ENCODE data around the gene NRP1. TPM values are rescaled to one million over a fixed set of nuclear protein-coding genes. Genes with fewer than 3 reads are reported as not detected.

Gene NRP1
- total RNA-seq, 2 experiments from 2014 or later, result 0.06 TPM; not detected in 1

GRCh38 chr10:33228426-33228825 lies 106.0 kb downstream of the NRP1 start:
- Mint-ChIP-seq H3K27ac (no peak overlapping the region), H3K9me3 (no peaks in the 10 kb centered on the region), H3K4me1 (ENCODE audit: low read depth) (no peaks in the 10 kb centered on the region), H3K4me3 (no peak overlapping the region), H3K27me3 (no peaks in the 10 kb centered on the region), H3K36me3 (ENCODE audit: low read depth) (no peaks in the 10 kb centered on the region)
- H3K36me3 ChIP-seq (ENCODE audit: insufficient read depth, low read length), result no peaks in the 10 kb centered on the region
- H3K27ac ChIP-seq (ENCODE audit: low read depth in 1 of 2, low read length in 2 of 2), result no peak overlapping the region
- ChIA-PET POLR2A (no interaction called here), CTCF (no interaction called here)
- no peak for TF ChIP-seq CTCF (IDR thresholded peaks at IDR 0.05)
- no peak for ATAC-seq (ENCODE audit: poor library complexity)
- H3K4me1 ChIP-seq (ENCODE audit: insufficient read depth, low read length), result no peaks in the 10 kb centered on the region
- peaks cover 0 to 3% of the 10 kb centered on the region in 2 experiments for H3K27me3 ChIP-seq (ENCODE audit: control insufficient read depth in 1 of 2, insufficient read depth in 2 of 2, low read length in 2 of 2)
- no peak for DNase-seq
- no peaks in the 10 kb centered on the region for H3K9me3 ChIP-seq (ENCODE audit: control insufficient read depth in 1 of 2, insufficient read depth in 1 of 2, low read length in 2 of 2)
- intact Hi-C loops (cut with DNase I, micrococcal nuclease), result no loop called here
- H3K4me3 ChIP-seq (ENCODE audit: low read length), result no peak overlapping the region

GRCh38 chr10:33227489-33227888 lies 107.0 kb downstream of the NRP1 start:
- Histone ChIP-seq H3K9me3 (ENCODE audit: control insufficient read depth in 1 of 2, insufficient read depth in 1 of 2, low read length in 2 of 2) (no peaks in the 10 kb centered on the region), H3K27ac (ENCODE audit: low read depth in 1 of 2, low read length in 2 of 2) (no peak overlapping the region), H3K36me3 (ENCODE audit: insufficient read depth, low read length) (no peaks in the 10 kb centered on the region), H3K4me3 (ENCODE audit: low read length) (no peak overlapping the region), H3K27me3 (ENCODE audit: control insufficient read depth in 1 of 2, insufficient read depth in 2 of 2, low read length in 2 of 2) (peaks cover 0 to 3% of the 10 kb centered on the region in 2 experiments), H3K4me1 (ENCODE audit: insufficient read depth, low read length) (no peaks in the 10 kb centered on the region)
- H3K27ac Mint-ChIP-seq, result no peak overlapping the region
- POLR2A ChIA-PET, result no interaction called here
- H3K36me3 Mint-ChIP-seq (ENCODE audit: low read depth), result no peaks in the 10 kb centered on the region
- TF ChIP-seq CTCF (IDR thresholded peaks at IDR 0.05), result no peak
- H3K27me3 Mint-ChIP-seq, result no peaks in the 10 kb centered on the region
- no peaks in the 10 kb centered on the region for H3K9me3 Mint-ChIP-seq
- CTCF ChIA-PET, result no interaction called here
- intact Hi-C loops (cut with DNase I, micrococcal nuclease), result no loop called here
- DNase-seq (no peak), ATAC-seq (ENCODE audit: poor library complexity) (no peak)
- H3K4me1 Mint-ChIP-seq (ENCODE audit: low read depth), result no peaks in the 10 kb centered on the region
- H3K4me3 Mint-ChIP-seq, result no peak overlapping the region

- no peaks in the 10 kb centered on the region for H3K9me3 ChIP-seq (ENCODE audit: control insufficient read depth in 1 of 2, insufficient read depth in 1 of 2, low read length in 2 of 2)
- intact Hi-C loops (cut with DNase I, micrococcal nuclease), result no loop called here
- CTCF ChIA-PET, result no interaction called here
- Mint-ChIP-seq H3K27me3 (no peaks in the 10 kb centered on the region), H3K36me3 (ENCODE audit: low read depth) (no peaks in the 10 kb centered on the region), H3K4me1 (ENCODE audit: low read depth) (no peaks in the 10 kb centered on the region), H3K27ac (no peak overlapping the region), H3K9me3 (no peaks in the 10 kb centered on the region), H3K4me3 (no peak overlapping the region)
- no peak overlapping the region for H3K27ac ChIP-seq (ENCODE audit: low read depth in 1 of 2, low read length in 2 of 2)
- H3K4me1 ChIP-seq (ENCODE audit: insufficient read depth, low read length), result no peaks in the 10 kb centered on the region
- no peak for TF ChIP-seq CTCF (IDR thresholded peaks at IDR 0.05)
- H3K27me3 ChIP-seq (ENCODE audit: control insufficient read depth in 1 of 2, insufficient read depth in 2 of 2, low read length in 2 of 2), result no peaks in the 10 kb centered on the region
- H3K36me3 ChIP-seq (ENCODE audit: insufficient read depth, low read length), result no peaks in the 10 kb centered on the region
- POLR2A ChIA-PET, result no interaction called here
- DNase-seq (no peak), ATAC-seq (ENCODE audit: poor library complexity) (no peak)
- no peak overlapping the region for H3K4me3 ChIP-seq (ENCODE audit: low read length)
Measured at GRCh38 chr10:33224251-33224965, 110.1 kb downstream of the NRP1 start.
